Lower lobe of right lung (tissue), 2 donors: ENCODE data around the gene PLAC1. TPM values are rescaled to one million over a fixed set of nuclear protein-coding genes. Genes with fewer than 3 reads are reported as not detected.
A peak's percentile ranks its signal among the peaks of the same experiment; 100 is the strongest.

Experiments
- ATAC-seq, 2 donors: fragments of 200-7000 bp; cut with Tn5 transposase; one replicate each; pipeline ENCODE4 v1.9.1; 2020 to 2022; ENCODE audit warnings: mild to moderate bottlenecking in 2 of 2, moderate library complexity in 2 of 2
- DNase-seq: peaks from one replicate; pipeline ENCODE4 v3.0.0-alpha.2; 2020
- H3K27ac ChIP-seq: fragments of 200-600 bp; one replicate; pipeline ENCODE4 v1.8.0; 2022
- H3K27me3 ChIP-seq: fragments of 200-600 bp; one replicate; pipeline ENCODE4 v1.8.0; 2022; ENCODE audit warnings: low read depth
- H3K36me3 ChIP-seq: fragments of 200-600 bp; one replicate; pipeline ENCODE4 v1.8.0; 2022; ENCODE audit warnings: mild to moderate bottlenecking
- H3K4me1 ChIP-seq: fragments of 200-600 bp; one replicate; pipeline ENCODE4 v1.8.0; 2022
- H3K4me3 ChIP-seq: fragments of 200-600 bp; one replicate; pipeline ENCODE4 v1.8.0; 2022; ENCODE audit warnings: mild to moderate bottlenecking
- H3K9me3 ChIP-seq: fragments of 200-600 bp; one replicate; pipeline ENCODE4 v1.8.0; 2022
- intact Hi-C: fragments of 100-400 bp; cut with DNase I; formaldehyde crosslinking; loops from one replicate; pipeline ENCODE4 v1.11.0; 2022
- total RNA-seq: library from RNA; stranded (reverse); fragmentation: NEBNext Ultra II Directional; extraction: Animal tissue kit (Norgen Biotek cat#: 25700); gene quantifications from one replicate; pipeline ENCODE4 v1.2.1, GENCODE V29; 2021
- TF ChIP-seq, protein P1 (sequence below): fragments of 200-600 bp; IDR thresholded peaks from one replicate; pipeline ENCODE4 v1.8.0; 2022; ENCODE audit warnings: antibody characterized with exemption, mild to moderate bottlenecking
- donor health status: DM: no; HTN: yes; CAD: no; lungs with severe emphysema.

Gene PLAC1
- total RNA-seq, 1 donor from 2014 or later, result not detected

DNA sequence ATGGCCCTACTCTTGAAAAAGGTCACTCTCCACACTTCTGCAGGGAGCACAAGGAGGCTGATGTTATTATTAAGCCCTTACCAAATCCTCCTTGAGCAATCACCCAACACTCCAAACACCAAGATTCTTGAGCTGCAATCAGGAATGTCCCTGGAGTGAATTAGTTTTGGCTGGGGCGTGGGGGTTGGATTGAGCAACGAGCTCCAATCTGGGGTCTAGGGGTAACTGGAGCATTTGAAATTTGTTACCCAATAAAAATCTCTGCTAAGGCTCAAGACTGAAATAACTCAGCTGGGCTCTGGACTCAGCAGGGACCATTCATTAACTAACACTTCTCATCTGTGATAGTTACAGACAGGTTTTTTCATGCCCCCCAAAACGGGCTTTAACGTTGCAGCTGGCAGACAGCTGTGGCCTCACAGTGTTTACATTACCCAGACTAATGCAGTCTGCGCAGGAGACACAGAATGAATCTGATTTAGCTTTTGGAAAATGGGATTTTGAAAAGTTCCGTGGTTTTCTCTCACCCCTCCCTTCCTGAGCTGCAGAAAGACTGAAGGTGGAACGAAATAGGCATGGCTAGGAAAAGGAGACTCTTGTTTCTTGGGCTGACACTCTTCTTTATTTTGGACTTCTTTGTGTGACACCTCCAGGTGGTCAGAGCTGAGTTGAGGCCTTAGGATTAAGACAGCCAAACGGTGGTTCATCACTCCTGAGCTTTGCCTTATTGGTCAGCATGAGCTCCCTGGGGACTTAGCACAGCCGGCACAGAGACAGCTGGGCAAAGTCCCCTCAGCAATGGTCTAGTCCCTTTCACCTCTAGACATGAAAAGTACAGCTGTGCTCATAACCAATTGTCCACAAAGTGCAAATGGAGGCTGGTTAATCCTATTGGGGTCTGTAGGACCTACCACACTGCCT, 26.6 kb downstream of the PLAC1 start:
- no peaks in the 10 kb centered on the region for H3K4me1 ChIP-seq
- TF ChIP-seq, protein P1, sequence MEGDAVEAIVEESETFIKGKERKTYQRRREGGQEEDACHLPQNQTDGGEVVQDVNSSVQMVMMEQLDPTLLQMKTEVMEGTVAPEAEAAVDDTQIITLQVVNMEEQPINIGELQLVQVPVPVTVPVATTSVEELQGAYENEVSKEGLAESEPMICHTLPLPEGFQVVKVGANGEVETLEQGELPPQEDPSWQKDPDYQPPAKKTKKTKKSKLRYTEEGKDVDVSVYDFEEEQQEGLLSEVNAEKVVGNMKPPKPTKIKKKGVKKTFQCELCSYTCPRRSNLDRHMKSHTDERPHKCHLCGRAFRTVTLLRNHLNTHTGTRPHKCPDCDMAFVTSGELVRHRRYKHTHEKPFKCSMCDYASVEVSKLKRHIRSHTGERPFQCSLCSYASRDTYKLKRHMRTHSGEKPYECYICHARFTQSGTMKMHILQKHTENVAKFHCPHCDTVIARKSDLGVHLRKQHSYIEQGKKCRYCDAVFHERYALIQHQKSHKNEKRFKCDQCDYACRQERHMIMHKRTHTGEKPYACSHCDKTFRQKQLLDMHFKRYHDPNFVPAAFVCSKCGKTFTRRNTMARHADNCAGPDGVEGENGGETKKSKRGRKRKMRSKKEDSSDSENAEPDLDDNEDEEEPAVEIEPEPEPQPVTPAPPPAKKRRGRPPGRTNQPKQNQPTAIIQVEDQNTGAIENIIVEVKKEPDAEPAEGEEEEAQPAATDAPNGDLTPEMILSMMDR, result no peak
- no peaks in the 10 kb centered on the region for H3K36me3 ChIP-seq
- no peak overlapping the region for H3K4me3 ChIP-seq
- DNase-seq (no peak), ATAC-seq (peak; percentile 67 to 70)
- intact Hi-C loops, result no loop called here
- H3K27me3 ChIP-seq, result no peaks in the 10 kb centered on the region
- H3K9me3 ChIP-seq, result no peaks in the 10 kb centered on the region
- H3K27ac ChIP-seq, result no peak overlapping the region

DNA sequence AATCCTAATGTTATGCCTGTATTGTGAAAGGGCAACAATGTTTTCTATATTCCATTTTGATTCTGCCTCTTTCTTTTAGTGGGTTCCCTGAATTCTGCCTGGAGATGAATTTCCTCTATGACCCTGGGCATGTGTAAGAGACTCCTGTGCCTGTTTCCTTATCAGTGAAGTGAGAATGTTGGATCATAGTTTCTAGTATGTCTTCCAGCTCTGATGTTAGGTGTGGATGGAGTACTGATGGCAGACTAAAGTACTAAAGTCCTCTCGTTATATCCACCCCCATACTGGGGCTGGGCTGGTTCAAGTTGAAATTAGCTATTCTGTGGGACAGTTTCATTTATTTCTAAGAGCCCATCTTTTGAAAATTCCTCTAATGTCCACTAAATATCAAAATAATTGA, 29.6 kb downstream of the PLAC1 start:
- Histone ChIP-seq H3K36me3 (no peaks in the 10 kb centered on the region), H3K27me3 (no peaks in the 10 kb centered on the region), H3K4me1 (peaks cover 2% of the 10 kb centered on the region), H3K9me3 (no peaks in the 10 kb centered on the region), H3K4me3 (no peak overlapping the region), H3K27ac (no peak overlapping the region)
- ATAC-seq (no peak), DNase-seq (no peak)
- intact Hi-C loops, result no loop called here
- TF ChIP-seq, protein P1, result no peak

DNA sequence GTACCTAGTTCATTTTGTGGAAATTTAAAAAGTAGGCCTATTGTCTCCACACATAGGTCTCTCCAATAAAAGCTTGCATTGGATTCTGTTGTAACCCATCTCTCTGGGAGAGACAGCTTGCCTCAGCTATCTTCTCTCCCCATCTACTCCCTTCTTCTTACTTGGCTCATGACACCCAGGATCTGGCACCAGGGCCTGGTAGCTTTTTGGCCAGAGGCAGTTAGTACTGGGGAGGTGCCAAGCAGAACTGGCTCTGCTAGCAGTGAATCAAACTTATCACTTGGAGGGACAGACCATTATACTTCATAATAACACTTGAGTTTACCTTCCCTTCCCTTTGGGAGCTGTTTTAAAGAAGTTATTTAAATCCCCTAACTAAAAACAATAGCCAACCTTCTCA, 31.8 kb downstream of the PLAC1 start:
- ATAC-seq (no peak), DNase-seq (no peak)
- Histone ChIP-seq H3K4me1 (peaks cover 12% of the 10 kb centered on the region), H3K27ac (no peak overlapping the region), H3K9me3 (no peaks in the 10 kb centered on the region), H3K36me3 (no peaks in the 10 kb centered on the region), H3K4me3 (no peak overlapping the region), H3K27me3 (no peaks in the 10 kb centered on the region)
- intact Hi-C loops, result no loop called here
- TF ChIP-seq, protein P1, result no peak

DNA sequence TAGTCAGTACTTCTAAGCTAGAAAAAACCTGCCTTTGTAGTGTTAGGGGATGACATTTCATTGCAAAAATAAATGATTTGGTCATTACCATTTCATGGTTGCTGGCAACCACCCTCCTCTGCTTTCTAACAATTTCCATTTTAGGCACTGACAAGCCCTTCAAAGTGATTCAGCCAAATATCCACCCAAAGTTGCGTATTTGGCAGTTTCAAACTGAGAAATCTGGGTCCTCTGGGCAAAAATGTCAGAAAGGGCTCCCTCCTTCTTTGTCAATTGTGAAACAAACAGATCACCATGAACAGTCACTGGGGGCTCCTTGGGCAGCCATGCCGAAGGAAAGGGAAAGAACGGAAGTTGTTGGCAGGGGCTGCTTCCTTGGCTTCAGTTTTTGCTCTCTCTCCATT, 33.0 kb downstream of the PLAC1 start:
- H3K36me3 ChIP-seq, result no peaks in the 10 kb centered on the region
- H3K9me3 ChIP-seq, result no peaks in the 10 kb centered on the region
- H3K4me1 ChIP-seq, result peaks cover 12% of the 10 kb centered on the region
- TF ChIP-seq, protein P1, result no peak
- ATAC-seq (no peak), DNase-seq (no peak)
- no peak overlapping the region for H3K27ac ChIP-seq
- H3K4me3 ChIP-seq, result no peak overlapping the region
- no peaks in the 10 kb centered on the region for H3K27me3 ChIP-seq
- intact Hi-C loops, result no loop called here

DNA sequence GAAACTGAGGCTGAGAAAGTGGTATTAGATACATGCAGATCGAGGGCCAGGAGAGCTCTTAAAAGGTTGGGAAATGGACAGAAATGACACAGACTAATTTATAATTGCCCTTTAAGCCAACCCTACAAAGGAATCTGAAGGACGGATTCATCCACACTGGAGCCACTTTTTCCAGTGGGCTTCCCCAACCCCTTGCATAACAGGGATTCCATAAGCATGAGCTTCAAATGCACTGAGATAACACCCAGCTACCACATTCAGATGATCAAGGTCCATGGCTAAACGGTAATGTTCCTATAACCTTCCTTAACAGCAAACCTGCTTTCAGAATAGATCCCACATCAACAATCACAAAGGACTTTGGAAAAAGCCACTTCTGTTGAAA, 34.2 kb downstream of the PLAC1 start:
- DNase-seq (no peak), ATAC-seq (no peak)
- Histone ChIP-seq H3K4me1 (peaks cover 12% of the 10 kb centered on the region), H3K27ac (no peak overlapping the region), H3K27me3 (no peaks in the 10 kb centered on the region), H3K9me3 (no peaks in the 10 kb centered on the region), H3K36me3 (no peaks in the 10 kb centered on the region), H3K4me3 (no peak overlapping the region)
- intact Hi-C loops, result no loop called here
- TF ChIP-seq, protein P1, result no peak
